B cell (primary cell): ENCODE data around the gene MOB1A.

ENCODE experiments used
- CTCF ChIP-seq: fragments of 200-600 bp; IDR thresholded peaks from one replicate; pipeline ENCODE4 v1.8.0; 2022; ENCODE audit warnings: antibody characterized with exemption, mild to moderate bottlenecking
- EZH2 ChIP-seq: IDR thresholded peaks from 2 replicates; pipeline ENCODE4 v1.6.1; 2012; ENCODE audit warnings: borderline replicate concordance, low read depth, mild to moderate bottlenecking, moderate library complexity, low read length; ENCODE audit not compliant: insufficient read depth, poor library complexity, severe bottlenecking

DNA sequence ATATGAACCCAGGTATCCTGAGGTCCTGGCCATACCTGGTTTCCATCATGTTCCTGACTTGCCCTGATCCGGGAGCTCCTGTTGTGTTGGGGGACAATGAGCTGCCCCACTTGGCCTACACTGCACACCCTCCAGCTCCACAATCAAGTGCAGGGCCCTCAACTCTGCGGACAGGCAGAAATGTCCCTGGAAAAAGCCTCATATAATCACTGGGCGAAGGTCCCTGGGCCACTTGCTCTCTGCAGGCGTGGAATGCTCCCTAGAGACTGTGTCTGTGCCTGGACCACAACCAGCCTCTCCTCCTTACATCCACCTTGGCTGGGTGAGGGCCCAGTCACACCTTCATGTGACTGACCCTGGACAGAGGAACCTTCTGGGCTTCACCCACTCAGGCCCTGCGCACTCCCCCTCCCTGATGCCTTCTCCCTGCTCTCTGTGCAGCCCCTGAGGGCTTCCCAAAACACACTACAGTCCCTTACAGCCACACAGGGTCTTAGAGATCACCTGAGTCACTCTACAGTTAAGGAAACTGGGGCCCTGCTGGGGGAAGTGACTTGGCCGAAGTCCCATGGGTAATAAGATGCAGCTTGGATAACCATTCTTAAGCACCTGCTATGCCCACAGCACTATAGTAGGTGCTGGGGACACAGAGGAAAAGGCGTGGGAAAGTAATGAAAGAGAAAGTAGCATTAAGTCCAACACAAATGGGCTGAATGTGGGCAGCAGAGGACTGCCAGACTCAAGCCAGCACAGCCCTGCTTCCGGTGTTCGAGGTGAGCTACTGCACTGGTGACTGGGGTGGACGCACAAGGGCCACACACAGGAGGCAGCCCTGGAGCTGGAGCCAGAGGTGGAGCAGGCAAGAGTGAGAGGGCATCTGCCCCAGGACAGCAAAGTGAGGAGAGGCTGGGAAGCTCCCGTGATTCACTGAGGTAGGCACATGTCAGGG, 40.8 kb downstream of the MOB1A start:
- TF ChIP-seq EZH2, result no peak
- TF ChIP-seq CTCF, result no peak
